GM18508 (cell line): ENCODE results near the gene MYBBP1A.

Experiments used
- ATAC-seq: cut with Tn5 transposase; IDR thresholded peaks from one replicate; pipeline ENCODE4 v1.9.1; 2021; ENCODE audit warnings: moderate number of reproducible peaks; ENCODE audit not compliant: insufficient read depth, unreplicated experiment

MYBBP1A gene

DNA sequence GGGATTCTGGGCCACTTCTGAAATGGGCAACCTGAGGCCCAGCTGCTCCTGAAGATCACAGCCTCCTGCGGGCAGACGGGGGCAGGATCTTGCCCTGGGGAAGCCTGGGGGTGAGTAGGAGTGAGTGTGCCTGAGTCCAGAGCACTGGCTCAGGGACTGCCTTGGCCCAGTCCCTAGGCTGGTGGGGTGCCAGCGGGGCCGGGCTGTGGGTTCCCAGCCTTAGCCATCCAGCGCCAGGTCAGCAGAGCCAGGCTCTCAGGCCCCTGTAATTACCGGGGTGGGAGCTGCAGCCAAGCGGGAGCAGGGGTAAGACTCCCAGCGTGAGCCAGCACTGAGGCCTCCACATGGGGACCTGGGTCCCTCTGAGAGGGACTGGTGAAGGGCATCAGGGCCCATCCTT lies 48.3 kb downstream of the MYBBP1A start:
- no peak for ATAC-seq

GRCh38 chr17:4506175-4506813 lies 48.9 kb downstream of the MYBBP1A start:
- no peak for ATAC-seq

- ATAC-seq: no peak
Measured at GRCh38 chr17:4505187-4505586, 50.0 kb downstream of the MYBBP1A start.

DNA sequence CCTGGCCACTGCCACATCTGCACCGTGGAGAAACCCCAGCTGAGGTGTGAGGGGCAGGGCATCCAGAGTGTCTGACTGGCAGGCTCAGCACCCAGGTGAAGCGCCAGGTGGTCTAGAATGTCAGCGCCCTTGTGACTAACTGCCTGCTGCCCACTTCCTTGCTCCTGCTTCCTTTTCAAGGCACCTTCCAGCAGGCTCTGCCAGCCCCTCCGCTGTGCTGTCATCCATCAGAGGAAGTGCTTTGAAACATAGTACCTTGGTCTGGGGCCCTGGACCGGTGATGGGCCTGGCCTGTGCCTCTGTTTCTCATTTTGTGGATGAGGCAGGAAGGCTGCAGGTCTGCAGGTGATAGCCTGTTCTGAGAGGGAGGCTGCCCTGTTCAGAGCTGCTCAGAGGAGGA lies 51.0 kb downstream of the MYBBP1A start:
- no peak for ATAC-seq

DNA sequence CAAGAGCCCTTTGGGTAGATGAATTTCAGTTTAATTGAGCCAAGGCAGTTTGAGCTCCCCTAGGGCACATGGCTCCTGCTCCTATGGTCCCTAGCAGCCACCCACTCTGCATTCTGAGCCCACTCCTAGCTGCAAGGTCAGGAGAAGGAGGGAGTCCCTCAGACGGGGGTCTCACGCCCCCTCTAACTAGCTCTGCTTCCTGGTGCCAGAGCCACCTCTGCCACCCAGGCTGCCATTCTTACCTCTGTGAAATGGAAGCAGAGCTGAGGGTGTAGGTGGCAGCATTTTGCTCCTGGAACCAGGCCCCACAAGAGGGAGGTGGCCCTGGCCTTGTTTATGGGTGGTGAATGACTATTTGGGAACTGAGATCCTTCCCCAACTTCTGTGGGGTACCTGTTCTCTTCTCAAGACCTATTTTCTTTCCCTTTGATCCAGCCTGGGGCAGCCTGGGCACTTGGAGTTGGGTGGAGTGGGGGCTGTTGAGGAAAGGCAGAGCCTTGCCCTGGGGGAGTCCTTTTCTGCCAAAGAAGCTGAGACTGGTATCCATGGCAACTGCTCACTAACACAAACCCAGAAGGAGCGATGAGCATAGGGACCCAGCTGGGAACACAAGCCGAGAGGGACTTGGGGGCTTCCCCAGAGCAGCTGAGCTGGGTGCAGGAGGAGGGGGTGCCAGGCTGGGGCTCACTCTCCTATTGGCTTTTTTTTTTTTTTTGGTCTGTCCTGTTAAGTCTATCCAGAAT lies 51.7 kb downstream of the MYBBP1A start:
- ATAC-seq: no peak

DNA sequence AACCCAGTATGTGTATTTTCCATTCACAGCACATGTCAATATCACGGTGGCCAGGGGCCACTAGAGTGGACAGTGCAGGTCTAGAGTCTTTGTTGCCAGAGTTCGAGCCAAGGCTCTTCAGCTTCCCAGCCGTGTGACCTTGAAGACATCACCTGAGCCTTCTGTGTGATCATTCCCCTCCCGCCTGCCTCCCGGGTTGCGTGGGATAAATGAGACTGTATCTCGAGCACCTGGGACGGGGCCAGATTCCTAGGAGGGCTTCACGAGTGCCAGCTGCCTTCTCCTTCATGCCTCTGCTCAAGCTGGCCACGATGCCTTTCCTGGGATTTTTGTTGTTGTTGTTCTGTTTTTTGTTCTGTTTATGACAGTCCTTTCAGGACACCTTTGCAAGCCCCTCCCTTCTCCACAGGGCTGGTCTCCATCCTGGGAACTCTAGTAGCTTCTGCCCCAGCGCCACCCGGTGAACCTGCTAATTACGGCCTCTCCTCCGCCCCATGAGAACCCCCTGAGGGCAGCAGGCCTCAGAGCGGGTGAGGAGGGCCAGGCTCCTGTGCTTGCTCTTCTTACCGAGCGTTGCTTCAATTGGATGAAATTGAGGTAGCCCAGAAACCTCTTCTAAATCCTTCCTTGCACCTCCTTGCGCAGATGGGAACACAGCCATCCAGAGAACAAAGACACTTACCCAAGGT lies 52.6 kb downstream of the MYBBP1A start:
- ATAC-seq: no peak

GRCh38 chr17:4501295-4501949 lies 53.8 kb downstream of the MYBBP1A start:
- no peak for ATAC-seq

DNA sequence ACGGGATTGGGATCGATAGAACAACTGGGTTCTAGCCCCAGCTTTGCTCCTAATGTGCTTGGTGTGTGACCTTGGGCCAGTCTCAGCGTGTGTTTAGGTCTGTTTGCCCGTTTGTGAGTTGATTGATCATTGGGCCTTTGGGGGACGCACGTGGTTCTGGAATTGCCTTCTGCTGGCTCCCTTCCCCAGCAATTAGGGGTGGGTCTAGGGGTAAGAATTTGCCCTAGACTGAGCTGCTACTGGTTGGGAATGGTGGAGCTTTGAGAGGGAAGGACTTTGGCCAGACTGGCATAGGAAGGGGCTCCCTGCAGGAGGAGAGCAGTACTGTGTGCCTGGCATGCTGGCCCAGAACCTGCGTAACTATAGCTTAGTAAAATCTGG lies 55.0 kb downstream of the MYBBP1A start:
- no peak for ATAC-seq

GRCh38 chr17:4499431-4500190 lies 55.6 kb downstream of the MYBBP1A start:
- ATAC-seq: no peak

DNA sequence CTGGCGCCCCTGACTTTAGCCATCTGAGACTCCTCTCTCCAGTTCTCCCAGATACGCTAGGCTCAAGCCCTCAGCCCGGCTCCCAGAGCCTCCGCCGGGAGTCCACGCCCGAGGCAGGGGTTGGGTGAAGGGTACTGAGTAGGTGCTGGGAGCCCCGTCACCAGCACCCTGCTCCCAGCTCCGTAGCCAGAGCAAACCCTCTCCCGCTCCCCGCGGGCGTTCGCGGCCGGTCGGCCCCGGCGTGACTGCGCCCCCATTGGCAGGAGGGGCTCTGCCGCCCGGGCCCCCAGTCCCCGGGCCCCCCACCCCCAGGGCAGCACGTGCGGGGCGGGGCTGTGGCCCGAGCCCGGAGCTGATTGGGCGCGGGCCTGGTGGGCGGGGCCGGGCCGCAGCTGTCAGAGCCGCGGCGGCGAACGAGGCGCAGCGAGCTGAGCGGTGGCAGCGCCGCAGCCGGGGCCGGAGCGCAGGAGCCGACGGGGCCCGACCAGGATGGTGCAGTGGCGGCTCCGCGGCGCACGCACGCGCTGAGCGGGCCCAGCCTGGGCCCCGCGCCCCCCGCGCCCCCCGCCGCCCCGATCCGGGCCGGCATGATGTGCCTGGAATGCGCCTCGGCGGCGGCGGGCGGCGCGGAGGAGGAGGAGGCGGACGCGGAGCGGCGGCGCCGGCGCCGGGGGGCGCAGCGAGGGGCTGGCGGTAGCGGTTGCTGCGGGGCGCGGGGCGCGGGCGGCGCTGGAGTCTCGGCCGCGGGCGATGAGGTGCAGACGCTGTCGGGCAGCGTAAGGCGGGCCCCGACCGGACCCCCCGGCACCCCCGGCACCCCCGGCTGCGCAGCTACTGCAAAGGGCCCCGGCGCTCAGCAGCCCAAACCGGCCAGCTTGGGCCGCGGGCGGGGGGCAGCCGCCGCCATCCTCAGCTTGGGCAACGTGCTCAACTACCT lies 56.5 kb downstream of the MYBBP1A start, which contains the start of gene SPNS2:
Gene SPNS2 (plus strand): TSS at position 421 of the 937 bp plus-strand sequence. CDS start 167 bp downstream, at position 588.
- ATAC-seq: no peak

- no peak for ATAC-seq
Measured at GRCh38 chr17:4497101-4497824, 57.9 kb downstream of the MYBBP1A start.

GRCh38 chr17:4492721-4493561 lies 62.2 kb downstream of the MYBBP1A start:
- no peak for ATAC-seq

DNA sequence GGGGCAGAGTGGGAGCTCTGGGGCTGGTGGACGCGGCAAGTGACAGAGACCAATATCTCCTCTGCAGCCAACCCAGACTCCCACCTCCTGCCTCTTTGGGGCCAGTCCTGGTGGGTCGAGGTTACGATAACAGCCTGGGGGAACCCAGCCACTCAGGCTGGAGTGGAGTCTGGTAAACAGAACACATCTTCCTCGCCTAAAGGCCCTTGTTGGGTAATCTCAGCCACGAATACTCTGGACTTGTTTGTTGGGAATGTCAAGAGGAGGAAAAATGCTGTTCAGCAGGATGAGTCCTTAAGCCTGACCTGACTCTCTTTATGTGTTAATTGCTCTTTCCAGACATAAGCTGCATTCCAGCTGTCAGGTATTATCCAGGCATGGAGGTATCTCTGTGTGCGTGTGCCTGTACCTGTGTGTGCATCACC lies 64.5 kb downstream of the MYBBP1A start:
- no peak for ATAC-seq

DNA sequence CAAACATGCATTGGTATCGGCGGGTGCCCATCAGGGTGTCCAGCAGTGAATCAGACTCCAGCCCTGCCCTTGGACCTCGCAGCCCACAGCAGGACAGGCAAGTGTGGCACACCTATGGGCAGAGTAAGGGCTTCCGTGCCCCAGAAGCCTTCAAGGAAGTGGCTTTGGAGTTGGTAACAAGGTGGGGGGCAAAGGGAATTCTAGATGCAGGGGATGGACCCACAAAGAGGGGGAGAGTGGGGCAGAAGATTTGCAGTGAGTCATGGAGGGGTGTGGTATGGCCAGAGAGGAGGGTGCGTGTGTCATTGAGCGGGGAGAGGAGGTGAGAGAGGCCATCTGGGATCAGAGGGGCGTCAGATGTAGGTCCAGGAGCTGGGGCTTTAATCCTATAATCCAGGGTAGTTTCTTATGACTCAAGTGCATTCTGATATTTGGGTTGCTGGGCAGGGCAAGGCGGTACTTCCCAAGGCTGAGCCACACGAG lies 65.0 kb downstream of the MYBBP1A start:
- ATAC-seq: no peak

DNA sequence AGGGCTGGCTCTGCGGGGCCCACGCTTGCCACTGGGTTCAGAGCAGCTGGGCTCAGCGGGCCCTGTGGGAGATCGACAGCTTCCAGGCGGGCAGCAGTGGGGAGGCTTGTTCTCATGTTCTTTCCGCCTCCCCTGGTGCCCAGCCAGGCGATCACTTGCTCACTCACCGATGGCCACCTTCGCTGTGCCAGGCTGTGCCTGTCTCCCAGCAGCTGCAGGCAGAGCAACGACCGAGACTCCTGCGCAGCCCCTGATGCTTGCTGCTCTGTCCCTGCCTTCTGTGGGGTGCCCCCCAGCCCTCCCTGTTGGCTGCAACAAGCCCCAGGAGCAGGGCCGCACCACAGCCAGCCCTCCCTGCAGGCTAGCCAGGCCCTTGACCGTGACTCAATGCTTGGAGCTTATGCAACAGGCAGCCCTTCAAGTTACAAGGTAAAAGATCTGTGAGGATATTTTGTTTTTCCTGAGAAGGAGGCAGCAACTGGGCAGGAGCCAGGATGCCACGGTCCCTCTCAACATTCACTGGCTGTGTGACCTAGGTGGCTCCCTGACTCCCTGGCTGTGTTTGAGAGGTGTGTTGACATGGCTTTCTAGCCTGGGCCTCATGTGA lies 66.1 kb downstream of the MYBBP1A start:
- ATAC-seq: no peak
